Measurements from ENCODE around the gene MTFP1.

MTFP1 gene

DNA sequence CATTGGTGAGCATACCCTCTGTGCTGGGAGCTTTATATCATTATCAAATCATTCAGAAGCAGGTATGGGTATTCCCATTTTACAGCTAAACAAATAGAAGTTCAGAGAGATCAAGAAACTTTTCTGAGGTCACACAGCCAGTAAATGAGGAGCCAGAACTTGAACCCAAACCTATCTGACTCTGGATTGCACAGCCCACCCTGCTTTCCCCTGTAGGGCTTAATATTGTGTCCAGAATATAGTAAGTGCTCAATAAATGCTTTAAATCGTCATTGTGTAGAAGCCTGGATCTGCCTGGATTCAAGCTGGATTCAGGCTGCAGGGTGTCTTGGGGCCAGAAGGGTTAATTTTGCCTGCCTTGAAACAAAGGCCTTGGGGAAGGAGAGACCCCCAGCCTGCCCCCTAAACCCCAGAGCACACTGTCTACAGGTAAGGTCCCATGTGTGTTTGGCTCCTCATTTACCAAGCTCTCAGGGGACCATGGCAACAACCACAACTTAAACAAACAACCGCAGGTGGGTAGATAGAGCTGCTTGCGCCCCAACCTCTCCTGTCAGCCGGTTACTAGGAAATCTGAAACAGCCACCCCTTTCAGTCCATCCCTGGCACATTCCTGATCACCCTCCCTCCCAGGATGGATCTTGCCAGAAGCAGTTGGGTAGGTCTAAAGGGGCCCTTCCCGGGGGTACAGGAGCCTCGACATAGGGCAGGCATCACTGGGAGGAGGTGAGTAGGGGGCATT is 49.3 kb downstream of the MTFP1 start:
- FAIRE-seq (no peak), DNase-seq (ENCODE audit: insufficient read length, low spot score) (no peak)
- no peak for TF ChIP-seq SPI1 (IDR thresholded peaks at IDR 0.05; ENCODE audit: low read depth, low read length)
- TF ChIP-seq POLR2AphosphoS5 (IDR thresholded peaks at IDR 0.05; ENCODE audit: low read depth, low read length), result no peak
- no peak for TF ChIP-seq POU2F2 (IDR thresholded peaks at IDR 0.05; ENCODE audit: low read depth, low read length)
- no peak for TF ChIP-seq POLR2A (IDR thresholded peaks at IDR 0.05; ENCODE audit: low read depth, low read length)
- TF ChIP-seq PAX5 (IDR thresholded peaks at IDR 0.05; ENCODE audit: insufficient read depth, low read length, severe bottlenecking), result no peak
- no peak for TF ChIP-seq TAF1 (IDR thresholded peaks at IDR 0.05; ENCODE audit: low read depth, low read length)
